Gastroesophageal sphincter (tissue), 4 donors: ENCODE measurements around the gene PYURF. TPM values are rescaled to one million over a fixed set of nuclear protein-coding genes. Genes with fewer than 3 reads are reported as not detected.

Source experiments
- ATAC-seq: fragments of 150-250 bp; one replicate; pipeline ENCODE4 v1.9.1; 2016; ENCODE audit warnings: mild to moderate bottlenecking, moderate library complexity
- H3K27ac ChIP-seq, 4 donors: fragments of 200-600 bp; sonication (generic) in 3 of 4; 1 replicate in 3 of 4; 2 replicates in 1 of 4; pipeline ENCODE4 v1.5.1; 2016 to 2019
- H3K27me3 ChIP-seq: fragments of 200-600 bp; sonication (generic); one replicate; pipeline ENCODE4 v1.5.1; 2019
- H3K36me3 ChIP-seq, 2 donors: fragments of 200-600 bp; sonication (generic); one replicate each; pipeline ENCODE4 v1.5.1; 2019; ENCODE audit warnings: control low read depth in 1 of 2
- H3K4me1 ChIP-seq, 3 donors: fragments of 200-600 bp; sonication (generic); 1 replicate in 2 of 3; 2 replicates in 1 of 3; pipeline ENCODE4 v1.5.1; 2016 to 2019; ENCODE audit warnings: control low read depth in 2 of 3
- H3K4me3 ChIP-seq, 2 donors: fragments of 200-600 bp; sonication (generic); one replicate each; pipeline ENCODE4 v1.5.1; 2019; ENCODE audit warnings: mild to moderate bottlenecking in 1 of 2, moderate library complexity in 1 of 2
- H3K9me3 ChIP-seq, 3 donors: fragments of 200-600 bp; sonication (generic); one replicate each; pipeline ENCODE4 v1.5.1; 2017 to 2019; ENCODE audit warnings: control low read depth in 2 of 3
- EP300 ChIP-seq: sonication (generic); formaldehyde crosslinking; IDR thresholded peaks from one replicate; pipeline ENCODE4 v1.6.1; 2017; ENCODE audit warnings: antibody characterized with exemption, mild to moderate bottlenecking
- POLR2A ChIP-seq, 2 donors: fragments of 450-650 bp; IDR thresholded peaks; one replicate each; pipeline ENCODE4 v1.6.1; 2017; ENCODE audit warnings: antibody characterized with exemption in 2 of 2, mild to moderate bottlenecking in 2 of 2, moderate library complexity in 1 of 2
- POLR2AphosphoS5 ChIP-seq: sonication (generic); formaldehyde crosslinking; IDR thresholded peaks from one replicate; pipeline ENCODE4 v1.6.1; 2017; ENCODE audit warnings: antibody characterized with exemption
- WGBS, 2 donors: methylation state at CpG; one replicate each; pipeline ENCODE4 v1.1.5; 2018; ENCODE audit warnings: low coverage in 1 of 2; 5-methylcytosine and 5-hydroxymethylcytosine counted together
- total RNA-seq, 4 donors: library from RNA; depleted of rRNA; stranded (reverse); fragments of >200 nt; gene quantifications; one replicate each; pipeline ENCODE4 v1.1.0, GENCODE V29; 2016
- TF ChIP-seq, protein P1 (sequence below), 4 experiments: fragments of 200-600 bp in 2 of 4; fragments of 450-650 bp in 2 of 4; sonication (generic) in 1 of 4; IDR thresholded peaks; one replicate each; pipeline ENCODE4 v1.5.1; 2017 to 2019; ENCODE audit warnings: antibody characterized with exemption in 4 of 4, mild to moderate bottlenecking in 2 of 4, moderate library complexity in 2 of 4

The PYURF gene
- total RNA-seq, 4 donors from 2014 or later, result 78.1 to 108 (median 96.4) TPM

DNA sequence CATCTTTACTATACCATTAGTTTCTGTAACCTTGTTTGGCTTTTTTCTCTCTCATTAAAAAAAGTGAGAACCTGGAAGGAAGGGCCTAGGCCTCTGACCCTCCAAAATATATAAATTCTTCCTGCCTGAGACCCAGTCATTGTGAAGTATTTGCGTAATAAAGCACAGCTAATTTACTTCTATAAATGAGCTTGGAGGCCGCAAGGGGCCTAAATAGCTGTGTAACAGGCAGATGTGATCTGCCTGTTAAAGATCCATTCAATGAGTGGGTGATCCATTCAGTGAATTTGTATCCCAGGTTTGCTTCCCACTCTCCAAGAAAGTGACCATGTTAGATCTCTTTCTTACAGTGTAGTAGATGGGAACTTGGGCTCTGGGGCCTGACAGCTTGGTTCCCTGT is 595 bp upstream of the PYURF start:
- Histone ChIP-seq H3K27ac (peak overlapping the region; percentile 73 to 95 (median 91)), H3K4me3 (peak overlapping the region; percentile 75 to 90), H3K36me3 (peaks cover 3 to 26% of the 10 kb centered on the region in 2 donors), H3K9me3 (no peaks in the 10 kb centered on the region), H3K27me3 (no peaks in the 10 kb centered on the region), H3K4me1 (peaks cover 7 to 45% (median 9%) of the 10 kb centered on the region in 3 donors)
- whole genome bisulfite sequencing, 2 donors, result 19 to 49% methylated on average over 2 of the region's 2 CpGs
- no peak for ATAC-seq
- no peak for TF ChIP-seq POLR2A (IDR thresholded peaks at IDR 0.05)
- TF ChIP-seq EP300, result no peak
- TF ChIP-seq, protein P1, sequence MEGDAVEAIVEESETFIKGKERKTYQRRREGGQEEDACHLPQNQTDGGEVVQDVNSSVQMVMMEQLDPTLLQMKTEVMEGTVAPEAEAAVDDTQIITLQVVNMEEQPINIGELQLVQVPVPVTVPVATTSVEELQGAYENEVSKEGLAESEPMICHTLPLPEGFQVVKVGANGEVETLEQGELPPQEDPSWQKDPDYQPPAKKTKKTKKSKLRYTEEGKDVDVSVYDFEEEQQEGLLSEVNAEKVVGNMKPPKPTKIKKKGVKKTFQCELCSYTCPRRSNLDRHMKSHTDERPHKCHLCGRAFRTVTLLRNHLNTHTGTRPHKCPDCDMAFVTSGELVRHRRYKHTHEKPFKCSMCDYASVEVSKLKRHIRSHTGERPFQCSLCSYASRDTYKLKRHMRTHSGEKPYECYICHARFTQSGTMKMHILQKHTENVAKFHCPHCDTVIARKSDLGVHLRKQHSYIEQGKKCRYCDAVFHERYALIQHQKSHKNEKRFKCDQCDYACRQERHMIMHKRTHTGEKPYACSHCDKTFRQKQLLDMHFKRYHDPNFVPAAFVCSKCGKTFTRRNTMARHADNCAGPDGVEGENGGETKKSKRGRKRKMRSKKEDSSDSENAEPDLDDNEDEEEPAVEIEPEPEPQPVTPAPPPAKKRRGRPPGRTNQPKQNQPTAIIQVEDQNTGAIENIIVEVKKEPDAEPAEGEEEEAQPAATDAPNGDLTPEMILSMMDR (IDR thresholded peaks at IDR 0.05), result no peak
- no peak for TF ChIP-seq POLR2AphosphoS5

- WGBS, 2 donors, result 1% methylated on average over 13 to 24 of the region's 28 CpGs
- Histone ChIP-seq H3K9me3 (no peaks in the 10 kb centered on the region), H3K4me3 (peak overlapping the region; percentile 75 to 90), H3K36me3 (peaks cover 3 to 30% of the 10 kb centered on the region in 2 donors), H3K4me1 (peaks cover 7 to 45% (median 9%) of the 10 kb centered on the region in 3 donors), H3K27ac (peak overlapping the region; percentile 73 to 95 (median 91)), H3K27me3 (no peaks in the 10 kb centered on the region)
- TF ChIP-seq POLR2A (IDR thresholded peaks at IDR 0.05), result no peak
- ATAC-seq, result no peak
Measured at GRCh38 chr4:88522702-88523324, 763 bp downstream of the PYURF start.

GRCh38 chr4:88518911-88519310 is 4.7 kb downstream of the PYURF start:
- Histone ChIP-seq H3K36me3 (peaks cover 3 to 30% of the 10 kb centered on the region in 2 donors), H3K4me3 (no peak overlapping the region), H3K27me3 (no peaks in the 10 kb centered on the region), H3K4me1 (peaks cover 0 to 23% (median 0%) of the 10 kb centered on the region in 3 donors), H3K9me3 (no peaks in the 10 kb centered on the region), H3K27ac (no peak overlapping the region)
- ATAC-seq, result no peak
- WGBS, 2 donors, result 73 to 76% methylated on average over 6 of the region's 6 CpGs
- TF ChIP-seq POLR2AphosphoS5, result no peak
- no peak for TF ChIP-seq EP300
- TF ChIP-seq, protein P1 (IDR thresholded peaks at IDR 0.05), result no peak
- no peak for TF ChIP-seq POLR2A (IDR thresholded peaks at IDR 0.05)

- H3K27me3 ChIP-seq, result no peaks in the 10 kb centered on the region
- 74 to 76% methylated on average over 3 of the region's 3 CpGs for WGBS, 2 donors
- H3K9me3 ChIP-seq, result no peaks in the 10 kb centered on the region
- H3K4me3 ChIP-seq, result no peak overlapping the region
- H3K4me1 ChIP-seq, result peaks cover 0 to 22% (median 0%) of the 10 kb centered on the region in 3 donors
- H3K36me3 ChIP-seq, result peaks cover 3 to 30% of the 10 kb centered on the region in 2 donors
- ATAC-seq, result no peak
- TF ChIP-seq, protein P1 (IDR thresholded peaks at IDR 0.05), result no peak
- TF ChIP-seq EP300 (no peak), POLR2AphosphoS5 (no peak), POLR2A (IDR thresholded peaks at IDR 0.05) (no peak)
- no peak overlapping the region for H3K27ac ChIP-seq
Measured at GRCh38 chr4:88517825-88518224, 5.8 kb downstream of the PYURF start.

DNA sequence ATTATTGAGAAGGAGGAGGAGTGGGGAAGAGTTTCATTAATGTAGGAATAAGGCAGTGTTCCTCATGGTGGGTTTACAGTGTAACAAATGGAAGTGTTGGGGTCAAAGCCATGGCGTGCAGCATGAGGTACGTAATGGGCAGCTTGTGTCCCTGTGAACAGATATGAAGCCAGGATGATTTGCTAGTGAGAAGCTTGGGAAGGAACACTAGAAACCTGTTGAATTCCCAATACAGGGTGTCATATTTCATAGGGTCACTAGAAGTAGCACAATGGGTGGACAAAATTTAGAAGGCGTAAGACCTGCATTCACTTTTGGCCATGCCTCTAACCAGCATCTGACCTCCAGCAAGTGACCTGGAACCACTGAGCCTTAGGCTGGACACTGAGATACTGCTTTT is 6.8 kb downstream of the PYURF start:
- ATAC-seq, result no peak
- no peaks in the 10 kb centered on the region for H3K9me3 ChIP-seq
- WGBS, 2 donors, result 84 to 87% methylated on average over 2 to 3 of the region's 3 CpGs
- no peaks in the 10 kb centered on the region for H3K27me3 ChIP-seq
- no peak for TF ChIP-seq POLR2AphosphoS5
- no peak for TF ChIP-seq EP300
- no peak for TF ChIP-seq POLR2A (IDR thresholded peaks at IDR 0.05)
- TF ChIP-seq, protein P1 (IDR thresholded peaks at IDR 0.05), result no peak
- peaks cover 0 to 11% (median 0%) of the 10 kb centered on the region in 3 donors for H3K4me1 ChIP-seq
- no peak overlapping the region for H3K4me3 ChIP-seq
- no peak overlapping the region for H3K27ac ChIP-seq
- peaks cover 3 to 30% of the 10 kb centered on the region in 2 donors for H3K36me3 ChIP-seq
